ENCODE measurements around the gene MYH9.

DNA sequence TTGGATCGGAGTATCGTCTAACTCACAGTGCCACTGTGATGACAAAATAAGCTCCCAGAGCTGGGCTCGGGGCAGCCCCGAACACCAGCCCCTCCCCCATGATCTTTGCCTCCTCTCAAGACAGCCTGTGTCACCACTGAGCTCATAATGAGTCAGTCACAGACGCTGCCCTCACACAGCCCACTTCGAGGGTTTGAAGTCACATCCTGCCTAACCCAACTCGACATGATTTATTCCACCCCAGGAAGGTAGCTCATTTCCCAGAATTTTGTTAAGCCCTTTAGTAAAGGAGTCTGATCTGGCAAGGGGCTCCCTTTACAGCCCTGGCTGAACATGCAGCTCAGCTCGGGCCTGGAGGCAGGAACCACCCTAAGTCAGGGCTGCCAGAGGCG lies 22.8 kb downstream of the MYH9 start:
- TF ChIP-seq, protein P1, sequence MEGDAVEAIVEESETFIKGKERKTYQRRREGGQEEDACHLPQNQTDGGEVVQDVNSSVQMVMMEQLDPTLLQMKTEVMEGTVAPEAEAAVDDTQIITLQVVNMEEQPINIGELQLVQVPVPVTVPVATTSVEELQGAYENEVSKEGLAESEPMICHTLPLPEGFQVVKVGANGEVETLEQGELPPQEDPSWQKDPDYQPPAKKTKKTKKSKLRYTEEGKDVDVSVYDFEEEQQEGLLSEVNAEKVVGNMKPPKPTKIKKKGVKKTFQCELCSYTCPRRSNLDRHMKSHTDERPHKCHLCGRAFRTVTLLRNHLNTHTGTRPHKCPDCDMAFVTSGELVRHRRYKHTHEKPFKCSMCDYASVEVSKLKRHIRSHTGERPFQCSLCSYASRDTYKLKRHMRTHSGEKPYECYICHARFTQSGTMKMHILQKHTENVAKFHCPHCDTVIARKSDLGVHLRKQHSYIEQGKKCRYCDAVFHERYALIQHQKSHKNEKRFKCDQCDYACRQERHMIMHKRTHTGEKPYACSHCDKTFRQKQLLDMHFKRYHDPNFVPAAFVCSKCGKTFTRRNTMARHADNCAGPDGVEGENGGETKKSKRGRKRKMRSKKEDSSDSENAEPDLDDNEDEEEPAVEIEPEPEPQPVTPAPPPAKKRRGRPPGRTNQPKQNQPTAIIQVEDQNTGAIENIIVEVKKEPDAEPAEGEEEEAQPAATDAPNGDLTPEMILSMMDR (IDR thresholded peaks at IDR 0.05), result no peak
- TF ChIP-seq POLR2A (IDR thresholded peaks at IDR 0.05) (no peak), EP300 (IDR thresholded peaks at IDR 0.05) (peak; percentile 49 to 73)
